NCI-H748 (cell line): ENCODE measurements around the gene HLA-DOA.

Experiments
- DNase-seq: peaks from one replicate; lab custom pipeline; 2025; ENCODE audit not compliant: unreplicated experiment; lab: John Stamatoyannopoulos, UW

Gene HLA-DOA

GRCh38 chr6:32967151-32968091 lies 42.0 kb downstream of the HLA-DOA start:
- DNase-seq, result peak; percentile 80

GRCh38 chr6:32964776-32965175 lies 44.6 kb downstream of the HLA-DOA start:
- DNase-seq, result no peak

- no peak for DNase-seq
Observed at GRCh38 chr6:32963866-32964265, 45.5 kb downstream of the HLA-DOA start.

DNA sequence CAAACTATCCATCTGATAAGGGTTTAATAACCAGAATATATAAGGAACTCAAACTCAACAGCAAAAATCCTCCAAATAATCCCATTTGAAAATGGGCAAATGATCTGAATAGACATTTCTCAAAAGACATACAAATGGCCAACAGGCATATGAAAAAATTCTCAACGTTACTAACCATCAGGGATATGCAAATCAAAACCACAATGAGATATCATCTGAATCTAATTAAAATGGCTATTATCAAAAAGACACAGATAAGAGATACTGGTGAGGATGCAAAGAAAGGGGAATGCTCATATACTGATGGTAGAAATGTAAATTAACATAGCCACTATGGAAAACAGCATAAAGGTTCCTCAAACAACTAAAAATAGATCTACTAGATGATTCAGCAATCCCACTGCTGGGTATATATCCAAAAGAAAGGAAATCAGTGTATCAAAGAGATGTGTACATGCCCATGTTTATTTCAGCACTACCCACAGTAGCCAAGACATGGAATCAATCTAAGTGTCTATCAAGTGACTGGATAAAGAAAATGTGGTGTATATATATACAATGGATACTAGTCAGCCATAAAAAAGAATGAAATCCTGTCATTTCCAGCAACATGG lies 47.1 kb downstream of the HLA-DOA start:
- no peak for DNase-seq

GRCh38 chr6:32960563-32960962 lies 48.8 kb downstream of the HLA-DOA start:
- DNase-seq, result no peak

DNA sequence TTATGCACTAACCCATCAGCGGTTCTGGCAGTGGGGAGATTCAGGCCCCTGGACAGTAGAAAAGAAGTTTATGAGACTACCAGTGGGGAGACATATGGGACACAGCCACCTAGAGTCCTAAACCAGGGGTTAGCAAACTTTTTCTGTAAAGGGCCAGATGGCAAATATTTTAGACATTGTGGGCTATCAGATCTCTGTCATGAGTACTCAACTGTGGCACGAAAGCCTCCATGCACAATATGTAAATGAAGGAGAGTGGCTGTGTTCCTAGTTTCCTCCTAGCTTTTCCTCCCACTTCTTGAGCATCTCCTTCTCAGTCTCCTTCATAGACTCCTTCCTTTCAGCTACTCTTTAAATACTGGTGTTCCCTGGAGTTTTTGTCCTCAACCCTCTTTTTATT lies 53.2 kb downstream of the HLA-DOA start:
- DNase-seq, result no peak

DNA sequence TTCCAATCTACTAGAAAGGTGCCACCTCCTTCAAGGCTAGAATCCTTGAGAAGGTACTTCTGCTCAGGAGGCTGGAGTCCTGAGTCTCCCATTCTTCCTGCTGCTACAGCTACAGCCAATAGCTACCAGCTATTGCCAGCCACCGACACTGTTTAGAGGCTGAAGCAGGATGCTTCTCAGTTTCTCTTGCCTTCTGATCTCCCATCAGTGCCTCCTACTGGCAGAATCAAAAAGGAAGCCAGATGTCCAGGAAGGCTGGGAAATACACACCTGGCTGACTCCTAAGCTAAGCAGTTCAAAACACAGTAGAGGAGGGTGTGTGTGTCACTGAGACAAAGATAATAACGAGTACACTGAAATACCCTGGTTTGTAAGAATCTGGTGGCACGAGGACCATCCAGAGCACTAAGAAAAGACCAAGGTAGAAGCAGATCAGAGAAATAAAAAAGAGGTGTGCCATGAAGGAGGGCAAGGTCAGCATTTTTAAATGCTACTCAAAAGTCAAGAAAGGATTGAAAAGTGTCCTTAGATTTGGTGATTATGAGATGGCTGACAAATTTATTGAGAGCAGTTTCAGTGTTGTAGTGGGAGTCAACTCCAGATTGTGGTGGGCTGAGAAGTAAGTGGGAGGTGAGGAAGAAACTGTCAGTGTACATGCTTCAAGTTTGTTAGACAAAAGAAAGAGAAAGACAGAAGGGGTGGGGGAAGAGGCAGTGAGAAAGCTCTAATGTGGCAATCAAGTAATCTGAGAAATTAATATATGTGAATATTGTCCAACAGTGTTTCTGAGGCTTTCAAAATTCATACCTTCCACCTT lies 54.2 kb downstream of the HLA-DOA start:
- peak; percentile 62 for DNase-seq

GRCh38 chr6:32954267-32954666 lies 55.1 kb downstream of the HLA-DOA start:
- no peak for DNase-seq
